GM12878 (cell line): ENCODE measurements around the gene RBM19. TPM values are rescaled to one million over a fixed set of nuclear protein-coding genes. Genes with fewer than 3 reads are reported as not detected.

Experiments
- ATAC-seq: fragments of 200-7000 bp; cut with Tn5 transposase; 3 replicates; pipeline ENCODE4 v1.9.1; 2020; ENCODE audit warnings: mild to moderate bottlenecking, moderate library complexity
- Bru-seq: library from RNA; stranded (reverse); fragments of 400-500 nt; gene quantifications from one replicate; lab custom pipeline; 2021; lab: Mats Ljungman, UMichigan
- BruChase-seq, 2 experiments: library from RNA; stranded (reverse); fragments of 400-500 nt; gene quantifications; one replicate each; lab custom pipeline; 2021; lab: Mats Ljungman, UMichigan
- BruUV-seq: library from RNA; stranded (reverse); fragments of 400-500 nt; replicated peaks from 2 replicates; lab custom pipeline; 2021; lab: Mats Ljungman, UMichigan
- CTCF ChIA-PET: fragments of 300-600 bp; sonication (Branson Sonifier 250); formaldehyde crosslinking; extraction: SDS; loops from one replicate; lab custom pipeline; 2021; ENCODE audit warnings: inconsistent platforms; lab: Yijun Ruan, JAX
- POLR2A ChIA-PET: fragments of 350-600 bp; formaldehyde crosslinking; extraction: SDS; loops from one replicate; lab custom pipeline; 2021; ENCODE audit warnings: inconsistent platforms; lab: Charles Lee
- RAD21 ChIA-PET: fragments of 300-600 bp; sonication (Branson Sonifier 250); formaldehyde crosslinking; loops from one replicate; lab custom pipeline; 2023; ENCODE audit warnings: antibody characterized with exemption; ENCODE audit not compliant: unreplicated experiment; lab: Charles Lee
- SMC1A ChIA-PET: fragments of 300-600 bp; sonication (Branson Sonifier 250); formaldehyde crosslinking; loops from one replicate; lab custom pipeline; 2023; ENCODE audit not compliant: unreplicated experiment, uncharacterized antibody; lab: Charles Lee
- DNase-seq: peaks from one replicate; pipeline ENCODE4 v3.0.0-alpha.2; 2011; ENCODE audit warnings: low read depth, low spot score
- FAIRE-seq: peaks from 3 replicates; lab custom pipeline; 2011; peaks lifted over from hg19 to GRCh38; lab: Jason Lieb, UNC
- H2AFZ ChIP-seq: 2 replicates; pipeline ENCODE4 v1.6.0; 2011; ENCODE audit warnings: low read depth, low read length, control low read depth; ENCODE audit not compliant: control insufficient read depth
- H3K27ac ChIP-seq: 2 replicates; pipeline ENCODE4 v1.5.1; 2011; ENCODE audit warnings: control low read depth; ENCODE audit not compliant: control insufficient read depth, insufficient read depth
- H3K27me3 ChIP-seq, 2 experiments: replicated peaks in 1 of 2; 2 replicates each; pipeline versions ENCODE4 v1.6.0 to v1.6.1; 2011; ENCODE audit warnings: low read length in 1 of 2; ENCODE audit not compliant: control insufficient read depth in 2 of 2, insufficient read depth in 2 of 2
- H3K36me3 ChIP-seq, 2 experiments: 2 replicates each; pipeline ENCODE4 v1.5.1; 2011; ENCODE audit warnings: low read length in 1 of 2; ENCODE audit not compliant: control insufficient read depth in 2 of 2, insufficient read depth in 2 of 2
- H3K4me1 ChIP-seq: 2 replicates; pipeline ENCODE4 v1.6.1; 2011; ENCODE audit warnings: mild to moderate bottlenecking, low read length, moderate library complexity, mixed read lengths; ENCODE audit not compliant: control insufficient read depth, insufficient read depth
- H3K4me2 ChIP-seq: 2 replicates; pipeline ENCODE4 v1.6.0; 2011; ENCODE audit warnings: control low read depth; ENCODE audit not compliant: control insufficient read depth, insufficient read depth
- H3K4me3 ChIP-seq: fragments of 200-600 bp; sonication (generic); 2 replicates; pipeline ENCODE4 v1.5.1; 2016
- H3K79me2 ChIP-seq: 2 replicates; pipeline ENCODE4 v1.6.0; 2011; ENCODE audit warnings: low read length; ENCODE audit not compliant: control insufficient read depth, insufficient read depth
- H3K9ac ChIP-seq: 2 replicates; pipeline ENCODE4 v1.8.0; 2011; ENCODE audit warnings: low read length, control low read depth, mixed read lengths; ENCODE audit not compliant: control insufficient read depth, insufficient read depth
- H3K9me3 ChIP-seq: replicated peaks from 3 replicates; pipeline ENCODE4 v1.5.1; 2011; ENCODE audit warnings: mild to moderate bottlenecking, low read length; ENCODE audit not compliant: control insufficient read depth, insufficient read depth
- H4K20me1 ChIP-seq: 2 replicates; pipeline ENCODE4 v1.6.0; 2011; ENCODE audit not compliant: control insufficient read depth, insufficient read depth
- CEBPZ ChIP-seq: fragments of 150-350 bp; IDR thresholded peaks from 2 replicates; pipeline ENCODE4 v1.6.1; 2016; ENCODE audit warnings: low read depth, low read length
- ELK1 ChIP-seq: IDR thresholded peaks from 2 replicates; pipeline ENCODE4 v1.6.1; 2012; ENCODE audit warnings: low read depth, low read length, improper control_type of control experiment
- HCFC1 ChIP-seq: fragments of 150-350 bp; IDR thresholded peaks from 2 replicates; pipeline ENCODE4 v1.6.1; 2014; ENCODE audit warnings: low read length
- IRF4 ChIP-seq: IDR thresholded peaks from 2 replicates; pipeline ENCODE4 v1.6.1; 2011; ENCODE audit warnings: low read depth, low read length
- MAX ChIP-seq: IDR thresholded peaks from 2 replicates; pipeline ENCODE4 v1.6.1; 2012; ENCODE audit warnings: low read depth, low read length, improper control_type of control experiment
- MYB ChIP-seq: fragments of 150-350 bp; IDR thresholded peaks from 2 replicates; pipeline ENCODE4 v1.6.1; 2014; ENCODE audit warnings: mild to moderate bottlenecking, low read depth, low read length, borderline replicate concordance
- POLR2AphosphoS5 ChIP-seq: IDR thresholded peaks from 2 replicates; pipeline ENCODE4 v1.6.1; 2011; ENCODE audit warnings: mild to moderate bottlenecking, low read length, inconsistent platforms
- SMAD1 ChIP-seq: fragments of 450-650 bp; IDR thresholded peaks from 2 replicates; pipeline ENCODE4 v1.6.1; 2018; ENCODE audit warnings: mild to moderate bottlenecking, low read depth; ENCODE audit not compliant: partially characterized antibody
- USF1 ChIP-seq: IDR thresholded peaks from 2 replicates; pipeline ENCODE4 v1.6.1; 2011; ENCODE audit warnings: borderline replicate concordance, low read depth, mild to moderate bottlenecking, moderate library complexity, mixed read lengths, low read length; ENCODE audit not compliant: insufficient read depth; ENCODE audit errors: extremely low read length
- ZBED1 ChIP-seq: IDR thresholded peaks from 2 replicates; pipeline ENCODE4 v1.6.1; 2016; ENCODE audit warnings: borderline replicate concordance
- WGBS: methylation state at CpG from one replicate; pipeline ENCODE4 v1.1.6; 2016; ENCODE audit warnings: low lambda C conversion rate; ENCODE audit not compliant: insufficient replicate concordance, insufficient coverage; ENCODE audit errors: missing lambda C conversion rate; 5-methylcytosine and 5-hydroxymethylcytosine counted together
- in situ Hi-C: fragments of 300-500 bp; cut with MboI; formaldehyde crosslinking; loops from 9 replicates; pipeline ENCODE4 v1.14.3; 2018; ENCODE audit warnings: mixed read lengths
- intact Hi-C: fragments of 100-400 bp; cut with micrococcal nuclease; formaldehyde crosslinking; loops from one replicate; pipeline ENCODE4 v1.14.2; 2022; ENCODE audit not compliant: unreplicated experiment
- long read RNA-seq, 2 experiments: library from polyadenylated mRNA; unstranded; transcript quantifications; one replicate each; pipeline ENCODE4 v2.0.0, GENCODE V29; 2019 to 2020
- polyA minus RNA-seq, 3 experiments: library from RNA; depleted of rRNA, polyadenylated mRNA; stranded (reverse); fragments of >200 nt; gene quantifications; 2 replicates each; pipeline ENCODE4 v1.2.3, GENCODE V29; 2011
- polyA plus RNA-seq, 11 experiments: library from polyadenylated mRNA; depleted of rRNA in 4 of 11; unstranded in 6 of 11; stranded (reverse) in 5 of 11; fragments of >200 nt; fragmentation: Nextera tagmentation in 4 of 11; fragmentation: Illumina TruSeq in 1 of 11; extraction: Ambion mirVana in 4 of 11; extraction: Trizol in 1 of 11; gene quantifications; 1 replicate in 1 of 11; 2 replicates in 10 of 11; pipeline versions ENCODE4 v1.2.1 to v1.2.3, GENCODE V29; 2011 to 2016; ENCODE audit warnings: inconsistent platforms in 2 of 11, missing spikeins in 2 of 11, low read depth in 1 of 11
- total RNA-seq, 4 experiments: library from RNA; depleted of rRNA in 3 of 4; stranded (reverse); fragments of >200 nt in 3 of 4; fragmentation: Illumina TruSeq in 1 of 4; extraction: Trizol in 1 of 4; gene quantifications; 2 replicates each; pipeline versions ENCODE4 v1.2.1 to v1.2.3, GENCODE V29; 2013 to 2021

Gene RBM19
- 141 and 153 TPM in 2 replicates for total RNA-seq (2013; cell fraction: nucleolus; rRNA removed)
- total RNA-seq (2014; rRNA removed) (25.1 and 28.2 TPM in 2 replicates), total RNA-seq (2014; rRNA removed; fragmentation: Illumina TruSeq; extraction: Trizol) (24.7 and 26.7 TPM in 2 replicates), total RNA-seq (2021) (30.4 and 37.3 TPM in 2 replicates), polyA plus RNA-seq (2011; rRNA removed) (26.6 and 32.7 TPM in 2 replicates), polyA plus RNA-seq (2014; fragmentation: Illumina TruSeq; extraction: Trizol) (20.4 and 27.1 TPM in 2 replicates), polyA plus RNA-seq (2014; fragmentation: Nextera tagmentation; extraction: Ambion mirVana) (1 to 10 TPM; 4.2 to 7.8 TPM), polyA plus RNA-seq (2014; rRNA removed) (37.4 and 42.9 TPM in 2 replicates), polyA plus RNA-seq (2016; fragmentation: Nextera tagmentation; extraction: Ambion mirVana) (10 to 100 TPM; 28.6 to 33.3 TPM), polyA minus RNA-seq (2011; rRNA and poly(A)+ RNA removed) (25.6 and 39.4 TPM in 2 replicates), Bru-seq, nascent RNA (percentile 76 among the genes with signal in this experiment), BruChase-seq, experiment 1, labeled RNA remaining after a 6-hour chase (percentile 83 among the genes with signal in this experiment), BruChase-seq, experiment 2, labeled RNA remaining after a 2-hour chase (percentile 74 among the genes with signal in this experiment)
- 14.2 TPM for polyA plus RNA-seq (2011; ENCODE audit: low read depth)
- polyA plus RNA-seq (2011; cell fraction: cytosol; rRNA removed) = 33.3 and 45.1 TPM in 2 replicates
- 81.8 and 85.0 TPM in 2 replicates for polyA plus RNA-seq (2011; cell fraction: nucleus; rRNA removed)
- 25.1 and 26.1 TPM in 2 replicates for polyA plus RNA-seq (2012)
- polyA minus RNA-seq (2011; cell fraction: cytosol; rRNA and poly(A)+ RNA removed) = 13.5 and 14.2 TPM in 2 replicates
- polyA minus RNA-seq (2011; cell fraction: nucleus; rRNA and poly(A)+ RNA removed) = 25.1 and 38.5 TPM in 2 replicates
- long read RNA-seq, experiment 1, full-length matches to known transcripts = 12 of 24 reads
- long read RNA-seq, experiment 1, partial matches to known transcripts = 5 of 24 reads
- long read RNA-seq, experiment 1, other reads (novel, unspliced or antisense) = 7 of 24 reads
- long read RNA-seq, experiment 2, full-length matches to known transcripts = 12 of 50 reads
- long read RNA-seq, experiment 2, partial matches to known transcripts = 20 of 50 reads
- long read RNA-seq, experiment 2, other reads (novel, unspliced or antisense) = 18 of 50 reads

GRCh38 chr12:113965951-113966797 lies at the start of gene RBM19:
Gene RBM19 (minus strand): TSS chr12:113966325. CDS start chr12:113966227, 98 bp downstream.
- Histone ChIP-seq H3K79me2 (peaks cover 15% of the 10 kb centered on the region), H3K27me3 (no peaks in the 10 kb centered on the region), H3K4me3 (peak within 1 kb of the TSS; percentile 87), H2AFZ (peak within 1 kb of the TSS; percentile 94), H3K9me3 (no peaks in the 10 kb centered on the region), H3K4me2 (peak within 1 kb of the TSS; percentile 99), H3K9ac (peak within 1 kb of the TSS; percentile 89), H3K4me1 (peaks cover 15% of the 10 kb centered on the region), H3K27ac (peak within 1 kb of the TSS; percentile 66), H3K36me3 (peaks cover 0 to 9% of the 10 kb centered on the region in 2 experiments; a peak in 1 of 4 replicates), H4K20me1 (no peaks in the 10 kb centered on the region)
- peak; percentile 99 for FAIRE-seq
- in situ Hi-C loops (no loop called here), intact Hi-C loops (no loop called here)
- TSS peak; percentile 87 for BruUV-seq
- WGBS = under 1% methylated on average over 46 of the region's 46 CpGs
- CTCF ChIA-PET = interaction anchor here (0.6 to 5.1 kb wide), 16 partner anchors 11 to 1952 kb away, joined by 3 to 45 read pairs (median 4); no protein-coding TSS in a partner anchor
- SMC1A ChIA-PET = interaction anchor here (0.6 to 2.5 kb wide), 4 partner anchors 14 to 543 kb away, joined by 3 to 14 read pairs (median 4); no protein-coding TSS in a partner anchor
- peak; percentile 80 for DNase-seq
- peak; percentile 90 for ATAC-seq
- POLR2A ChIA-PET = no interaction called here
- RAD21 ChIA-PET = interaction anchor here (0.8 to 1.4 kb wide), 3 partner anchors 504 to 660 kb away, joined by 3 to 6 read pairs (median 3); no protein-coding TSS in a partner anchor
- TF ChIP-seq IRF4 = 0 out of 2 replicates have a peak, but pooled peaks have one; percentile 16
- no peak for TF ChIP-seq SMAD1
- TF ChIP-seq ZBED1 = peak; percentile 45; the same call in 1 of the 2 replicates
- TF ChIP-seq ELK1 = peak; percentile 99
- TF ChIP-seq POLR2AphosphoS5 = peak; percentile 80
- peak; percentile 97 for TF ChIP-seq USF1
- peak; percentile 77 for TF ChIP-seq HCFC1
- TF ChIP-seq CEBPZ = no peak
- peak; percentile 99 for TF ChIP-seq MAX
- TF ChIP-seq MYB = no peak; the same call in 1 of the 2 replicates
